Measurements from ENCODE around the gene HES1. TPM values are rescaled to one million over a fixed set of nuclear protein-coding genes. Genes with fewer than 3 reads are reported as not detected.
"Not testable (repeated sequence)": the region's sequence is repeated elsewhere in the genome, so short reads cannot be mapped to it uniquely, and the experiment has no call there.

The HES1 gene
- total RNA-seq, 6 experiments from 2014 or later = 12.9 to 40.3 (median 23.4) TPM

DNA sequence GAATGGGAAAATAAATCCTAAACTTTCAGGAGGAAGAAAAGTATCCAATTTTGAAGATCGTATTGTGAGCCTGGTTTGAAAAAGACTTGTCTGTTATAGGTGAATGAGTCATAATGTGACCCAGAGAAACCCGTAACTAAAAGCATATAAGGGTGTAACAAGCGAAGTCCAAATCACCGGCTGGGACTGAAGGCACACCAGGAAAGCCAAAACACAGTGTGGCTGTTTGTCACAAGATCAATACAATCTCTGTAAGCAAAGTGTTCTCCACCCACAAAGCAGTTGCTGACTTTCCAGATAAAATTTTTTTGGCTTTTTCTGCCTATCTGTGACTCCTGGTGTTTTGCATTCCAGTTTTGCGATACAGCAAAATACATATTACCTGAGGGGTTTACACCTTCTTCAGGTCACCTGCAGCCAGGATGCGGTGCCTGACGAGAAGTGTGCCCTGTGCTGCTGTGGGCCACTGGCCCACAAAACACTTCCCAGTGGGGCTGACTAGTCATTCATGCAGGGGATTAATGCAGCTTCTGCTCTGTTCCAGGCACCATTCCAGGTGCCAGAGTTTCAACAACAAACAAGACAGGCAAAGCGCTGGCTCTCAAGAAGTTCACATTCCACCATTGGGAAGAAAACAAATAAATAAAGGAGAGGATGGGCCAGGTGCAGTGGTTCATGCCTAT is 14.4 kb downstream of the HES1 start:
- no peaks in the 10 kb centered on the region for H3K27me3 ChIP-seq
- intact Hi-C loops (cut with DNase I) = loop anchor here (10.0 kb wide), 2 partner anchors 114 to 164 kb away; no protein-coding TSS in a partner anchor
- H3K9me3 ChIP-seq = no peaks in the 10 kb centered on the region
- peak; percentile 89 to 92 (median 90) for ATAC-seq
- peak in 1 of 3 donors; percentile 67 for DNase-seq
- H3K36me3 ChIP-seq = no peaks in the 10 kb centered on the region
- TF ChIP-seq, protein P1, sequence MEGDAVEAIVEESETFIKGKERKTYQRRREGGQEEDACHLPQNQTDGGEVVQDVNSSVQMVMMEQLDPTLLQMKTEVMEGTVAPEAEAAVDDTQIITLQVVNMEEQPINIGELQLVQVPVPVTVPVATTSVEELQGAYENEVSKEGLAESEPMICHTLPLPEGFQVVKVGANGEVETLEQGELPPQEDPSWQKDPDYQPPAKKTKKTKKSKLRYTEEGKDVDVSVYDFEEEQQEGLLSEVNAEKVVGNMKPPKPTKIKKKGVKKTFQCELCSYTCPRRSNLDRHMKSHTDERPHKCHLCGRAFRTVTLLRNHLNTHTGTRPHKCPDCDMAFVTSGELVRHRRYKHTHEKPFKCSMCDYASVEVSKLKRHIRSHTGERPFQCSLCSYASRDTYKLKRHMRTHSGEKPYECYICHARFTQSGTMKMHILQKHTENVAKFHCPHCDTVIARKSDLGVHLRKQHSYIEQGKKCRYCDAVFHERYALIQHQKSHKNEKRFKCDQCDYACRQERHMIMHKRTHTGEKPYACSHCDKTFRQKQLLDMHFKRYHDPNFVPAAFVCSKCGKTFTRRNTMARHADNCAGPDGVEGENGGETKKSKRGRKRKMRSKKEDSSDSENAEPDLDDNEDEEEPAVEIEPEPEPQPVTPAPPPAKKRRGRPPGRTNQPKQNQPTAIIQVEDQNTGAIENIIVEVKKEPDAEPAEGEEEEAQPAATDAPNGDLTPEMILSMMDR (IDR thresholded peaks at IDR 0.05) = no peak
- no peak for TF ChIP-seq POLR2A (IDR thresholded peaks at IDR 0.05)
- H3K4me3 ChIP-seq = no peak overlapping the region
- peaks cover 0 to 19% (median 11%) of the 10 kb centered on the region in 4 donors for H3K4me1 ChIP-seq
- WGBS (ENCODE audit: insufficient coverage, low coverage, low lambda C conversion rate, missing lambda C conversion rate) = 27% methylated on average over 8 of the region's 8 CpGs
- peak overlapping the region; percentile 51 to 63 (median 61) for H3K27ac ChIP-seq

DNA sequence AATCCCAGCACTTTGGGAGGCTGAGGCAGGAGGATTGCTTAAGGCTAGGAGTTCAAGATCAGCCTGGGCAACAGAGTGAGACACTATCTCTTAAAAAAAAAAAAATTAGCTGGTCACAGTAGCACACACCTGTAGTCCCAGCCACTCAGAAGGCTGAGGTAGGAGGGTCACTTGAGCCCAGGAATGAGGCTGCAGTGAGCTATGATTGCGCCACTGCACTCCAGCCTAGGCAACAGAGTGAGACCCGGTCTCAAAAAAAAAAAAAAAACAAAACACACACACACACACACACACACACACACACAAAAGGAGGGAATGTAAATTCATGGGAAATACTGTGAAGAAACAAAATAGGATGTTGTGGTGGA is 15.0 kb downstream of the HES1 start:
- 38% methylated on average over 1 of the region's 2 CpGs for WGBS (ENCODE audit: insufficient coverage, low coverage, low lambda C conversion rate, missing lambda C conversion rate)
- not testable (repeated sequence) for DNase-seq, H3K9me3 ChIP-seq, H3K36me3 ChIP-seq, H3K4me3 ChIP-seq, H3K27me3 ChIP-seq
- H3K4me1 ChIP-seq = peaks cover 0 to 19% (median 11%) of the 10 kb centered on the region in 4 donors
- intact Hi-C loops (cut with DNase I) = loop anchor here (10.0 kb wide), 2 partner anchors 114 to 164 kb away; no protein-coding TSS in a partner anchor
- peak in 3 of 4 donors; percentile 6 to 18 (median 12) for ATAC-seq
- peak overlapping the region; percentile 51 to 63 (median 61) for H3K27ac ChIP-seq

DNA sequence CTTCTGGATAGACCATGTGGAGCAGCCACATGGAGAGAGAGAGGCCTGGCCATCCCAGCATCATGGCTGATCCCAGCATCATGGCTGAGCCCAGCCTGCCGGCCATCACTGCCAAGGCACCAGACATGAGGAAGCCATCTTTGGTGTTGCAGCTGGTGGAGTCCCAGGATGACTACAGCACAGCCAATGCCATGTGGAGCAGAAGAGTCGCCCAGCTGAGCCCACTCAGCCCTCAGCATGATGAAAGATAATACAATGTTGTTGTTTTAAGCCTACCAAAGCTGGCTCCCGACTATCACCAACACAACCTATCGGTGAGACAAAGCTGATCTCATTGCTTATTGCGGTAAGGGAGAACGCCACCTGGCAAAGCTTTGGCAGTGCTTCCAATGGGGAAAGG is 18.4 kb downstream of the HES1 start:
- no peaks in the 10 kb centered on the region for H3K36me3 ChIP-seq
- no peaks in the 10 kb centered on the region for H3K9me3 ChIP-seq
- no peak overlapping the region for H3K4me3 ChIP-seq
- ATAC-seq = no peak
- peaks cover 0 to 11% (median 8%) of the 10 kb centered on the region in 4 donors for H3K4me1 ChIP-seq
- H3K27ac ChIP-seq = no peak overlapping the region
- TF ChIP-seq, protein P1 (IDR thresholded peaks at IDR 0.05) = no peak
- TF ChIP-seq POLR2A (IDR thresholded peaks at IDR 0.05) = no peak
- WGBS (ENCODE audit: insufficient coverage, low coverage, low lambda C conversion rate, missing lambda C conversion rate) = 95% methylated on average over 4 of the region's 6 CpGs
- no peak for DNase-seq
- H3K27me3 ChIP-seq = no peaks in the 10 kb centered on the region
- intact Hi-C loops (cut with DNase I) = loop anchor here (10.0 kb wide), 2 partner anchors 110 to 160 kb away; no protein-coding TSS in a partner anchor

DNA sequence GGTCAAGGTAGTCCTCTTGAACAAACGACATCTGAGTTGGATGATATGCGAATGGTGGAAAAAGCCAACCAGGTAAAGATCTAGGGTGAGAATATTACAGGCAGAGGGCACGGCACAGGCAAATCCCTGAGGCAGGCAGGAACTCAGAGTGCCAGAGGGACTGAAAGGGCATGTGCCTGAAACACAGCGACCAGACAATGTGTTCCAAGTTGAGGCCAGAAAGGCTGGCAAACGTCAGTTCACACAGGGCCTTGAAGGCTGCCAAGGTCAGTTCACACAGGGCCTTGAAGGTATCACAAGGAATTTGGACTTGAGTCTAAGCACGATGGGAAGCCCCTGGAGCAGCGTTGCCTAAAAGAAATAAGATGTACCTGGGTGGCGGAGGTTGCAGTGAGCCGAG is 20.1 kb downstream of the HES1 start:
- Histone ChIP-seq H3K27ac (no peak overlapping the region), H3K9me3 (no peaks in the 10 kb centered on the region), H3K4me1 (no peaks in the 10 kb centered on the region), H3K4me3 (no peak overlapping the region), H3K36me3 (no peaks in the 10 kb centered on the region), H3K27me3 (no peaks in the 10 kb centered on the region)
- TF ChIP-seq, protein P1 (IDR thresholded peaks at IDR 0.05) = no peak
- TF ChIP-seq POLR2A (IDR thresholded peaks at IDR 0.05) = no peak
- intact Hi-C loops (cut with DNase I) = loop anchor here (10.0 kb wide), 2 partner anchors 109 to 159 kb away; no protein-coding TSS in a partner anchor
- WGBS (ENCODE audit: insufficient coverage, low coverage, low lambda C conversion rate, missing lambda C conversion rate) = 86% methylated on average over 7 of the region's 9 CpGs
- ATAC-seq = no peak
- no peak for DNase-seq

DNA sequence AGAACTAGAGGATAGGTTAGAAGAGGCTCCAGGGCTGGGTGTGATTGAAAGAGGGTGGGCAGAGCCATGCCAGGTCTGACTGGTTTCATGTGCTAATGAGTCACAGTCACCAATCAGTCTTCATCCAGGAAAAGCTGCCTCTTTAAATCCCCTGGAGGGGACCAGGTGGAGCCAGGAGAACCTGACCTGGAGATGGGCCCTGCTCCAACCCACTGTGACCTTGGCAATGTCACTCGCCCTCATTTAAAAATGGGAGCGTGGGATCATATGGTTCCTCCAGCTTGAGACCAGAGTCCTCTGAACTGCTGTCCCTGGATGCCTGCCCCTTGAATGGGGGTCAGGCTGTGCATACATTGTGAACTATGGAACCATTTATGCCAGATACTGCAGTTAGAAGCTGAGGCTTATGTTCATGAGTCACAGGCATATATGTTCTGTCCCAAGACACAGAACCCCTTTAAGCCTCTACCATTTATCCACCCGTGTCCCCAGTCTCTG is 23.0 kb downstream of the HES1 start:
- H3K36me3 ChIP-seq = no peaks in the 10 kb centered on the region
- H3K9me3 ChIP-seq = no peaks in the 10 kb centered on the region
- H3K4me1 ChIP-seq = no peaks in the 10 kb centered on the region
- DNase-seq (no peak), ATAC-seq (peak in 1 of 4 donors; percentile 75)
- no peak overlapping the region for H3K27ac ChIP-seq
- intact Hi-C loops (cut with DNase I) = loop anchor here (10.0 kb wide), 2 partner anchors 106 to 156 kb away; no protein-coding TSS in a partner anchor
- no peak for TF ChIP-seq POLR2A (IDR thresholded peaks at IDR 0.05)
- TF ChIP-seq, protein P1 (IDR thresholded peaks at IDR 0.05) = no peak
- no peaks in the 10 kb centered on the region for H3K27me3 ChIP-seq
- WGBS (ENCODE audit: insufficient coverage, low coverage, low lambda C conversion rate, missing lambda C conversion rate) = 83% methylated on average over 2 of the region's 3 CpGs
- H3K4me3 ChIP-seq = no peak overlapping the region

Measured in right lobe of liver (tissue), 6 donors.